GM23338 (cell line): ENCODE data around the gene DNAJC6. TPM values are rescaled to one million over a fixed set of nuclear protein-coding genes. Genes with fewer than 3 reads are reported as not detected.

Experiments used
- ATAC-seq: fragments of 200-7000 bp; cut with Tn5 transposase; 3 replicates; pipeline ENCODE4 v1.9.1; 2020
- DNase-seq: peaks from one replicate; pipeline ENCODE4 v3.0.0-alpha.2; 2015; ENCODE audit warnings: low spot score
- H2AFZ ChIP-seq: fragments of 200-600 bp; sonication (generic); 2 replicates; pipeline ENCODE4 v1.8.0; 2016; ENCODE audit warnings: antibody characterized with exemption, mild to moderate bottlenecking, moderate library complexity
- H3F3A ChIP-seq: fragments of 200-600 bp; sonication (generic); replicated peaks from 2 replicates; pipeline ENCODE4 v1.8.0; 2017; ENCODE audit warnings: antibody characterized with exemption, mixed run types, low read depth
- H3K27ac ChIP-seq: fragments of 200-600 bp; sonication (generic); 2 replicates; pipeline ENCODE4 v1.6.1; 2016; ENCODE audit warnings: low read depth
- H3K27me3 ChIP-seq: fragments of 200-600 bp; sonication (generic); 2 replicates; pipeline ENCODE4 v1.8.0; 2016; ENCODE audit warnings: mild to moderate bottlenecking, mixed run types, moderate library complexity; ENCODE audit not compliant: insufficient read depth
- H3K36me3 ChIP-seq: fragments of 200-600 bp; sonication (generic); 2 replicates; pipeline ENCODE4 v1.8.0; 2016; ENCODE audit warnings: mild to moderate bottlenecking; ENCODE audit not compliant: insufficient read depth
- H3K4me1 ChIP-seq: fragments of 200-600 bp; sonication (generic); 2 replicates; pipeline ENCODE4 v1.8.0; 2016; ENCODE audit warnings: mild to moderate bottlenecking, moderate library complexity; ENCODE audit not compliant: insufficient read depth
- H3K4me2 ChIP-seq: fragments of 200-600 bp; sonication (generic); 2 replicates; pipeline ENCODE4 v1.7.1; 2017; ENCODE audit warnings: mixed run types
- H3K4me3 ChIP-seq: fragments of 200-600 bp; sonication (generic); 2 replicates; pipeline ENCODE4 v1.6.1; 2016; ENCODE audit warnings: mixed run types
- H3K79me2 ChIP-seq: fragments of 200-600 bp; sonication (generic); replicated peaks from 2 replicates; pipeline ENCODE4 v1.8.0; 2017; ENCODE audit warnings: mild to moderate bottlenecking; ENCODE audit not compliant: insufficient read depth
- H3K9me2 ChIP-seq: fragments of 200-600 bp; sonication (generic); 2 replicates; pipeline ENCODE4 v1.8.0; 2017; ENCODE audit not compliant: insufficient read depth
- H4K20me1 ChIP-seq: fragments of 200-600 bp; sonication (generic); replicated peaks from 2 replicates; pipeline ENCODE4 v1.8.0; 2017; ENCODE audit warnings: mild to moderate bottlenecking; ENCODE audit not compliant: insufficient read depth
- H3K27ac Mint-ChIP-seq: 2 replicates; pipeline ENCODE4 v1.8.0; 2020; ENCODE audit warnings: inconsistent platforms, mild to moderate bottlenecking, moderate library complexity, mixed read lengths
- H3K27me3 Mint-ChIP-seq: 3 replicates; pipeline ENCODE4 v1.8.0; 2022; ENCODE audit warnings: low read depth, mild to moderate bottlenecking, moderate library complexity, mixed read lengths, inconsistent platforms; ENCODE audit not compliant: insufficient read depth, poor library complexity
- H3K36me3 Mint-ChIP-seq: 3 replicates; pipeline ENCODE4 v1.8.0; 2021; ENCODE audit warnings: low read depth, mild to moderate bottlenecking, inconsistent platforms, moderate library complexity, mixed read lengths
- H3K4me1 Mint-ChIP-seq: 3 replicates; pipeline ENCODE4 v1.8.0; 2020; ENCODE audit warnings: mild to moderate bottlenecking, inconsistent platforms, mixed read lengths
- H3K4me3 Mint-ChIP-seq: 3 replicates; pipeline ENCODE4 v1.8.0; 2021; ENCODE audit warnings: moderate library complexity, mild to moderate bottlenecking, inconsistent platforms, mixed read lengths
- H3K9me3 Mint-ChIP-seq: 3 replicates; pipeline ENCODE4 v1.8.0; 2020; ENCODE audit warnings: moderate library complexity, mild to moderate bottlenecking, inconsistent platforms, mixed read lengths
- CREB1 ChIP-seq: fragments of 250-450 bp; sonication (Bioruptor Pico); IDR thresholded peaks from 2 replicates; pipeline ENCODE4 v1.5.0; 2020; ENCODE audit warnings: low read depth, mild to moderate bottlenecking, moderate library complexity
- EZH2 ChIP-seq: fragments of 200-600 bp; sonication (generic); IDR thresholded peaks from one replicate; pipeline ENCODE4 v1.8.0; 2017; ENCODE audit warnings: antibody characterized with exemption, mild to moderate bottlenecking, low read depth; ENCODE audit not compliant: unreplicated experiment
- JUNB ChIP-seq: IDR thresholded peaks from one replicate; pipeline ENCODE4 v1.6.1; 2016; ENCODE audit warnings: antibody characterized with exemption; ENCODE audit not compliant: unreplicated experiment
- NANOG ChIP-seq: IDR thresholded peaks from 2 replicates; pipeline ENCODE4 v1.6.1; 2016; ENCODE audit warnings: antibody characterized with exemption, borderline replicate concordance
- POLR2AphosphoS5 ChIP-seq: IDR thresholded peaks from 2 replicates; pipeline ENCODE4 v1.6.1; 2016; ENCODE audit warnings: antibody characterized with exemption, low read depth
- ZNF114 ChIP-seq: fragments of 250-450 bp; sonication (Bioruptor Pico); IDR thresholded peaks from 2 replicates; pipeline ENCODE4 v1.5.0; 2020; ENCODE audit warnings: mild to moderate bottlenecking, moderate library complexity
- ZNF331 ChIP-seq: fragments of 250-450 bp; sonication (Bioruptor Pico); IDR thresholded peaks from 2 replicates; pipeline ENCODE4 v1.5.0; 2020; ENCODE audit warnings: low read depth, mild to moderate bottlenecking, moderate library complexity
- ZNF462 ChIP-seq: fragments of 250-450 bp; sonication (Bioruptor Pico); IDR thresholded peaks from 2 replicates; pipeline ENCODE4 v1.5.0; 2020; ENCODE audit warnings: mild to moderate bottlenecking, moderate library complexity
- polyA plus RNA-seq: library from polyadenylated mRNA; unstranded; fragments of >200 nt; fragmentation: Nextera tagmentation; extraction: Ambion mirVana; gene quantifications from 2 replicates; pipeline ENCODE4 v1.2.1, GENCODE V29; 2016
- total RNA-seq: library from RNA; depleted of rRNA; stranded (reverse); fragments of >200 nt; shearing (Covaris generic); gene quantifications from 2 replicates; pipeline ENCODE4 v1.2.3, GENCODE V29; 2014

DNAJC6 gene
- total and polyA plus RNA-seq, 2 experiments from 2014 or later, result 2.4 to 7.4 TPM

- peaks cover 4% of the 10 kb centered on the region; the same call in 1 of the 2 replicates for H3K4me1 ChIP-seq
- H2AFZ ChIP-seq, result no peak overlapping the region
- no peaks in the 10 kb centered on the region for H4K20me1 ChIP-seq
- H3K4me3 Mint-ChIP-seq, result no peak overlapping the region
- H3K4me2 ChIP-seq, result no peak overlapping the region
- no peaks in the 10 kb centered on the region for H3K36me3 Mint-ChIP-seq
- no peaks in the 10 kb centered on the region; the same call in 2 of the 3 replicates for H3K9me3 Mint-ChIP-seq
- no peaks in the 10 kb centered on the region for H3K79me2 ChIP-seq
- no peaks in the 10 kb centered on the region for H3K27me3 ChIP-seq
- no peak overlapping the region for H3K27ac Mint-ChIP-seq
- no peaks in the 10 kb centered on the region for H3K36me3 ChIP-seq
- no peak for ATAC-seq
- no peaks in the 10 kb centered on the region for H3F3A ChIP-seq
- H3K27ac ChIP-seq, result no peak overlapping the region
- TF ChIP-seq ZNF462 (CRISPR knock-in tag), result no peak
- no peak for TF ChIP-seq EZH2
- TF ChIP-seq ZNF331 (CRISPR knock-in tag), result no peak
- no peak for TF ChIP-seq JUNB
- no peak for TF ChIP-seq NANOG
- TF ChIP-seq CREB1 (CRISPR knock-in tag), result no peak
- TF ChIP-seq POLR2AphosphoS5, result no peak
- H3K4me1 Mint-ChIP-seq, result peaks cover 9% of the 10 kb centered on the region
- H3K9me2 ChIP-seq, result no peaks in the 10 kb centered on the region
- H3K4me3 ChIP-seq, result no peak overlapping the region
- no peaks in the 10 kb centered on the region for H3K27me3 Mint-ChIP-seq
- DNase-seq, result no peak
Observed at GRCh38 chr1:65392497-65392896, 83.2 kb downstream of the DNAJC6 start.

GRCh38 chr1:65393347-65393746 is 84.0 kb downstream of the DNAJC6 start:
- Mint-ChIP-seq H3K27me3 (no peaks in the 10 kb centered on the region), H3K36me3 (no peaks in the 10 kb centered on the region), H3K27ac (no peak overlapping the region), H3K4me1 (peaks cover 9% of the 10 kb centered on the region), H3K9me3 (no peaks in the 10 kb centered on the region; the same call in 2 of the 3 replicates), H3K4me3 (no peak overlapping the region)
- no peak overlapping the region for H3K27ac ChIP-seq
- ATAC-seq, result no peak
- no peak for DNase-seq
- no peaks in the 10 kb centered on the region for H3K27me3 ChIP-seq
- no peaks in the 10 kb centered on the region for H3K36me3 ChIP-seq
- no peaks in the 10 kb centered on the region for H4K20me1 ChIP-seq
- H3K4me2 ChIP-seq, result no peak overlapping the region
- H2AFZ ChIP-seq, result no peak overlapping the region
- no peaks in the 10 kb centered on the region for H3K9me2 ChIP-seq
- H3K4me3 ChIP-seq, result no peak overlapping the region
- H3F3A ChIP-seq, result no peaks in the 10 kb centered on the region
- no peaks in the 10 kb centered on the region for H3K79me2 ChIP-seq
- H3K4me1 ChIP-seq, result peaks cover 4% of the 10 kb centered on the region; the same call in 1 of the 2 replicates
- no peak for TF ChIP-seq ZNF114 (CRISPR knock-in tag)
- no peak for TF ChIP-seq ZNF462 (CRISPR knock-in tag)
